HG03064 (cell line): ENCODE data around the gene CTCF.

Experiments used
- ATAC-seq: cut with Tn5 transposase; IDR thresholded peaks from one replicate; pipeline ENCODE4 v1.9.1; 2021; ENCODE audit warnings: low read depth; ENCODE audit not compliant: unreplicated experiment

Gene CTCF

GRCh38 chr16:67674851-67675578 is 112.7 kb downstream of the CTCF start:
- no peak for ATAC-seq

GRCh38 chr16:67675579-67675935 is 113.2 kb downstream of the CTCF start:
- ATAC-seq: no peak

GRCh38 chr16:67675999-67676398 is 113.7 kb downstream of the CTCF start:
- no peak for ATAC-seq

GRCh38 chr16:67676516-67676915 is 114.2 kb downstream of the CTCF start:
- no peak for ATAC-seq

- ATAC-seq: no peak
Observed at GRCh38 chr16:67676939-67677338, 114.6 kb downstream of the CTCF start.

GRCh38 chr16:67677712-67678111 is 115.4 kb downstream of the CTCF start:
- ATAC-seq: no peak

GRCh38 chr16:67678354-67679023 is 116.2 kb downstream of the CTCF start:
- ATAC-seq: no peak

- no peak for ATAC-seq
Observed at GRCh38 chr16:67679935-67680897, 117.9 kb downstream of the CTCF start.

GRCh38 chr16:67683767-67684166 is 121.4 kb downstream of the CTCF start:
- no peak for ATAC-seq

- no peak for ATAC-seq
Observed at GRCh38 chr16:67685388-67686112, 123.2 kb downstream of the CTCF start.
